SKM-1 (cell line): ENCODE data around the gene MED26.
"Not testable (repeated sequence)": the region's sequence is repeated elsewhere in the genome, so short reads cannot be mapped to it uniquely, and the experiment has no call there.

Experiments
- DNase-seq: peaks from one replicate; lab custom pipeline; 2025; ENCODE audit not compliant: unreplicated experiment; lab: John Stamatoyannopoulos, UW

The MED26 gene

DNA sequence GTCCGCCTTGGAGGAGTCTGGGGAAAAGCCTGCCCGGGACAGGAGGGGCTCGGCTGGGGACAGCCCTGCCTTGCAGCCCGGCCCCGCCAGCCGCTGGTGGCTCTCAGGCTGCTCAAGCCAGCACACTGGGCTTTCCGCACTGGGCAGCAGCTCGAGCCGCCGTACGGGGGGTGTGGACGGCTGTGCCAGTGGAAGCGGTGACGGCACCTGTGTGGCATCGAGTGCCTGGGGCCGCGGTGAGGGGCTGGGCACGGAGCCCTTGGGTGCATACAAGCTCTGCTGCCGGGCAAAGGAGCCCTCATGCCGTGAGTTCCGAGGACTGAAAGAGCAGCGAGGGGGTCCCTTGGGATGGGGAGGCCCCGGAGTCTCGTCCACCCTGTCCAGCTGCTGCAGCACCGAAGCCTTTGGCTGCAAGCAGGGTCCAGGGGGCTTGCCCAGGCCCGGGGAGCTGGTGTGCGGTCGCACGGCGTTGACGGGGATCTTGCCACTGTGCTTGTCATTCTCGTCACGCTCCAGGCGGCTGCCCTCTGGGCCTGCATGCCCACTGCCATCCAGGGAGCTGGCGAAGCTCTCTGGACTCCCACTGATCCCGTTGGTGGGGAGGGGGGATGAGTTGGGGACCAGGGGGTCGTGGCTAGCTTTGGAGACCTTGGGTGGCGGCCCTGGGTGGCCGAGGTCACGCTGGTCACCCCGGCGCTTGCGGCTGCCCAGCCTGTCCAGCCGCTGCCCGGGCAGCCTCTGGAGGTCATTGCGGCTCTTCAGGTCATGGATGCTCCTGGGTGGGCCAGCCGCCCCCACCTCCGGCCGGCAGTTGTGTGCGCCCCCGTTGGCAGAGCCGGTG is 51.1 kb downstream of the MED26 start:
- no peak for DNase-seq

GRCh38 chr19:16575861-16576689 is 51.9 kb downstream of the MED26 start:
- no peak for DNase-seq

DNA sequence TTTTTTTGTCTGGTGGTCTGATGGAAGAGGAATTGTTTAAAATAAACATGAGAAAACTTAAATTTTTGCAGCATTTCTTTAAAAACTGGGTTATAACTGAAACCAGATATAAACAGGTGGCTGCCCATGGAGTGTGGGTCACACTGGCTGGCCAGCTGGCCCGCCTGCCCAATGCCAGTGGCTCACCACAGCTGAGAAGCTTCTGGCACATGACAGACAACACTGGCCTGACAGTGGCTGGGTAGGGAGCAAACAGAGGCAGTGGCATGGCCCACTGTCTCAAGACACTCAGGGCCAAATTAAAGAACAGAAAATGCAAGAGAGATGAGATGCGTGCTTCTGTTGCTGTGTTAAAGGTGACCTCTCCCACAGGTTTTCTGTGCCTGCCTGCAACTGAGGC is 52.7 kb downstream of the MED26 start:
- no peak for DNase-seq

- no peak for DNase-seq
Observed at GRCh38 chr19:16573925-16574324, 54.1 kb downstream of the MED26 start.

- DNase-seq: no peak
Observed at GRCh38 chr19:16573296-16573695, 54.7 kb downstream of the MED26 start.

DNA sequence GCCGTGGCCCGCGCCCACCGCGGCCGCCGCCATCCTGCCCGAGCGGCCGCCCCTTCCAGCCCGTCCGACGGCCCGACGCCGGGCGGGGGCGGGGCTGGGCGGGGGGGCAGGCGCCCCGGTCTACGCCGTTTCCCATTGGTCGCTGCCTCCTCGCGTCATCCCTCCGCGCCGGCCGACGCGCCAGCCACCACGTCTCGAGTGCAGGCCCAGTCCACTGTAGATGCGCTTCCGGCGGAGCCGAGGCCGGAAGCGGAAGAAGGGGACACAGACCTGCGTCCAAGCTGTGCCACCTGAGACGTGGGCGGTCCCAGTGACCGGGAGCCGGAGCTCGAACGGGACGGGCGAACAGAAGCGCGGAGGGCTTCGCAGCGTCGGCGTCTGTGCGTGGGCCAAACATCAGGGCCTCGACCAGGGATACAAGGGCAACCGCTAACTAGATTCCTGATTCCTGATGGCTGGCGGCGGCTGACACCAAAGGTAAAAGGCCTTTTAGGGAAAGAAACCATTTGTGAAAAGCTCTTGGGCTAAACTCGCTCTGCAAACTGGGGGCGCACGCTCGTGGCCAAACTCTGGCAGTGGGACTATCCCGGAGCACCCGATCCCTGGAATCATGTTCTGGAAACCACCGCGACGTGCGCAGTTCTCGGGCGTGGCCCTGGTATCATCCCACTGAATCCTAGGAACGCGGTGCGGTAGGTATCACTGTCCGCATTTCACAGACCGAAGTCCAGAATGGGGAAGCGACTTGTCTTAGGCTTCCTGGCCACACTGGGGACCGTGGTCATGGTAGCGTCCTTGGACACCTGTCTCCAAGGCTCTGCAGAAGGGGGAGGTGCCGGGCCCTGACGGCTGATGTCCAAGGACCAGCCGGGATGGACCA is 55.4 kb downstream of the MED26 start, which contains the start of gene SLC35E1:
Gene SLC35E1, minus strand, starts transcription at position 84 of the 880 bp plus-strand sequence. Its CDS starts 51 bp downstream, at position 33.
- peak; percentile 92 for DNase-seq

- DNase-seq: no peak
Observed at GRCh38 chr19:16571822-16572331, 56.1 kb downstream of the MED26 start.

DNA sequence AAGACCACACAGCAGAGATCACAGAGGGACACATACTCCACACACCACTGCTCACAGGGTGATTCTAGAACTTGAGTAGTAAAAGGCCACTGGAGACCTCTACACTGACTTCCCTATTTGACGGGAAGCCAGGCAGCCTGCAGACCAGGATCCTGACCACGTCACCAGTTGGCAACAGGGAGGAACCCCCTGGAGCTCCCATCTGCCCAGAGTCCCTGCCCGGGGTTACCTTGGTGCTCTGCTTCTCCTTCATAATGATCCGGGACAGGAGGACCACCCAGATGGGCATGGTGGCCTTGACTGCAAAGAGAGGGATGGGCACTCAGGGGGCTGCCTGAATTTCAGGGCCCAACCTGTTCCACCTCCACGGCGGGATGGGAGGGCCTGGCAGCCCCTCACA is 56.7 kb downstream of the MED26 start:
- no peak for DNase-seq

DNA sequence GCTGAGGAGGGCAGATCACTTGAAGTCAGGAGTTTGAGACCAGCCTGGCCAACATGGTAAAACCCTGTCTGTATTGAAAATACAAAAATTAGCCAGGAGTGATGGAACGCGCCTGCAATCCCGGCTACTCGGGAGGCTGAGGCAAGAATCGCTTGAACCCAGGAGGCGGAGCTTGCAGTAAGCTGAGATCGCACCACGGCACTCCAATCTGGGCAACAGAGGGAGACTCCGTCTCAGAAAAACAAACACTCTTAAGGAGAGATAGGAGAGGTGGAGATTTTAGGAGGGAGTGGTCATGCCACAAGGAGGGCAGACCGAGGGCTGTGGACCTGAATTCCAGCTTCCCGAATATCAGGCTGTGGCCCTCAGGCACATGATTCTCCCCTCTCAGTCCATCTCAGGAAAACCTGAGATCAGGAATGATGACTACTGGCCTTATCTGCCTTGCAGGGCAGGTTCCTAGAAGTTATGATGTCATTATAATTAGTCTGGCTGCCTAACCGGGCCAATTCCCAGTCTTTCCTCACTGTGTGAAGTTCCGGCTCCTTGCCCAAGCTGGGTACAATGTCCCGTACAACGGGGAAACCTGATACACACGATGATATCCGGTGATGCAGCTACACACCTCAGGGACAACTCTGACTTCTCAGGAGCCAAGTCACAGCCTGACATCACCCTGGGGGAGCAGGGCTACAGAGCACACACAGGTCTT is 58.2 kb downstream of the MED26 start:
- no peak for DNase-seq

DNA sequence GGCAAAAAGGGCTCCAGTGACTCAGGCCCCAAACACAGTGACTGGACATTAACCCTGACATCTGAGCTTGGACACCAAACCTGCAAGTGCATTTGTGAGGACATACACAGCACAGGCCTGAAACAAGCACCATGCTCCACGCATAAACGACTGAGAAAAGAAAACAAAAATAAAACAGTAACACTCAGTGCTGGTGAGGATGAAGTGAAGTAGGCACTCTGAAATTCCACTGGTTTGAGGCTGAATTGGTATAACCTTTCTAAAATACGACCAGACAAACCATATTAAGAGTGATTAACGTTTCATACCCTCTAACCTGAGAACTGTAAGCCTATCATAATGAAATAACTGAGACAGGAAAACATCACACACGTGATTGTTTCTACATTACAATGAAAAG is 61.3 kb downstream of the MED26 start:
- no peak for DNase-seq

- DNase-seq: no peak
Observed at GRCh38 chr19:16566161-16566560, 61.8 kb downstream of the MED26 start.

DNA sequence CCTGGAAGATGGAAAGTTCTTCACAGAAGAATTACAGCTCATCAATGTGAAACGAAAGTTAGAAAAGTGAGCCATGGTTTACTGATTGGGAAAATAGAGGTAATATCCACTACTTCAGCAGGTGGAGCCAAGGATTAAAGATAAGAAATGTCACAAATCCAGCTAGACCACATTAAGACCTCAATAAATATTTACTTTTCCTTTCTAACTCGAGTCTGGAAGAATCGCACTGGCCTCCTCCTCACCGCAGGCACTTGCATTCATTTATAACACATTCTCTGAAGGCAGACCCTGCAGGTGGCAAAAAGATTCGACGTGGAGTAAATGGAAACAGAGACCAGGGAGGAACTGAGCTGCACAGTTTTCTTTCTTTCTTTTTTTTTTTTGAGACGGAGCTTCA is 63.2 kb downstream of the MED26 start:
- no peak for DNase-seq

DNA sequence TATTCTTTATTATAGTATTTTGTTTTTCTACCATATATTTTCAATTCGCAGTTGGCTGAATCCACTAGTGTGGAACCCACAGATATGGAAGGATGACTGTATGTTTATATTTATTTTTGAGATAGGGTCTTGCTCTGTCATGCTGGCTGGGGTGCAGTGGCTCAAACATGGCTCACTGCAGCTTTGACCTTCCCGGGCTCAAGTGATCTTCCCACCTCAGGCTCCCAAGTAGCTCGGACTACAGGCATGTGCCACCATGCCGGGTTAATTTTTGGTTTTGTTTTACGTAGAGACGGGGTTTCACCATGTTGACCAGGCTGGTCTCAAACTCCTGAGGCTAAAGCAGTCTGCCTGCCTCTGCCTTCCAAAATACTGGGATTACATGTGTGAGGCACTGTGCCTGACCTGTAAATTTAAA is 65.4 kb downstream of the MED26 start:
- DNase-seq: no peak

- DNase-seq: no peak
Observed at GRCh38 chr19:16561382-16561781, 66.6 kb downstream of the MED26 start.

DNA sequence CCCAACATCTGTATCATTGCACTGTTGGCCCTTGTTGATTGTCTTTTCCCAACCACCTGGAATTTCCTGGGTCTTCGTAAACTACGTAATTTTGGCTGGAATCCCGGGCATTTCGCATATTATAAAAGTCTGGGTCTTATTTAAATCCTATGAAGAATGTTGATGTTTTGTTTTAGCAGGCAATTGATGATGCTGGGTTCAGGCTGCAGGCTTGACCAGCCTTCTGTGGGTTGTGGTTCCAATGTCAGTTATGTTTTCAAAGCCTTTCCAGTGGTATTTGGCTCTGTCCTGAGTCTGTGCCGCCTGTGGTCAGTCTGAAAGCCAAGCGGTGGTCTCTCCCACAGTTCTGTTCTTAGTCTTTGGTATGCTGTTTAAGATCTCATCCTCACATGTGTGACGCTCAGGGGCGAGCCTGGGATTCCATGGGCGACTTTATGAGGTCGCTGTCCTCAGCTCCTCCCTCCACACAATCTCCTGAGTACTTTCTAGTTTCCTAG is 68.2 kb downstream of the MED26 start:
- no peak for DNase-seq

GRCh38 chr19:16554776-16555175 is 73.2 kb downstream of the MED26 start:
- DNase-seq: no peak

GRCh38 chr19:16551902-16552301 is 76.1 kb downstream of the MED26 start:
- not testable (repeated sequence) for DNase-seq

GRCh38 chr19:16548956-16549355 is 79.0 kb downstream of the MED26 start:
- DNase-seq: no peak

- DNase-seq: no peak
Observed at GRCh38 chr19:16544473-16545231, 83.4 kb downstream of the MED26 start.
